Testis (tissue), 2 donors: ENCODE data around the gene HERPUD2.

Experiments
- CTCF ChIP-seq, 3 experiments: fragments of 450-650 bp in 2 of 3; fragments of 200-600 bp in 1 of 3; sonication (generic) in 1 of 3; IDR thresholded peaks; one replicate each; pipeline ENCODE4 v1.5.1; 2016 to 2019; ENCODE audit warnings: antibody characterized with exemption in 3 of 3, mild to moderate bottlenecking in 2 of 3, moderate library complexity in 1 of 3
- POLR2A ChIP-seq: fragments of 450-650 bp; IDR thresholded peaks from one replicate; pipeline ENCODE4 v1.6.1; 2017; ENCODE audit warnings: antibody characterized with exemption, mild to moderate bottlenecking, moderate library complexity

- TF ChIP-seq CTCF (IDR thresholded peaks at IDR 0.05) (no peak), POLR2A (no peak)
Observed at GRCh38 chr7:35649711-35650110, 45.2 kb downstream of the HERPUD2 start.
